GM12801 (cell line): Measurements from ENCODE around the gene KRTAP4-5.
"Not testable (repeated sequence)": the region's sequence is repeated elsewhere in the genome, so short reads cannot be mapped to it uniquely, and the experiment has no call there.

ENCODE experiments used
- CTCF ChIP-seq: IDR thresholded peaks from one replicate; pipeline ENCODE4 v1.5.1; 2011; ENCODE audit warnings: control low read depth; ENCODE audit not compliant: insufficient read length; ENCODE audit errors: extremely low read depth

KRTAP4-5 gene

DNA sequence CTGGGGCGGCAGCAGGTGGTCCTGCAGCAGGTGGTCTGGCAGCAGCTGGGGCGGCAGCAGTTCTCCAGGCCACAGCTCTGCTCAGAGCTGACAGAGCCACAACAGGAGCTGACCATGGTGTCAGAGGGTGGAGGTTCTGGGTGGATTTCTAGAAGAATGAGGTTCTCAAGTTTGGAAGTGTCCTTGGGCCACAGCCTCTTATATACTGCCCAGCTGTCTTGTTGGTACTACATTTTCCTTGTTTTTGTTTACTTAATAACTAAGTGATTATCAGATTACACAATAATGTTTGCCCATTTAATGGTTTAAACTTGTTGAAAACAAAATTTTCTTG lies at the start of gene KRTAP4-5:
Gene KRTAP4-5, minus strand, starts transcription at position 174 of the 334 bp plus-strand sequence. Its CDS starts 58 bp downstream, at position 116.
- TF ChIP-seq CTCF = no peak

DNA sequence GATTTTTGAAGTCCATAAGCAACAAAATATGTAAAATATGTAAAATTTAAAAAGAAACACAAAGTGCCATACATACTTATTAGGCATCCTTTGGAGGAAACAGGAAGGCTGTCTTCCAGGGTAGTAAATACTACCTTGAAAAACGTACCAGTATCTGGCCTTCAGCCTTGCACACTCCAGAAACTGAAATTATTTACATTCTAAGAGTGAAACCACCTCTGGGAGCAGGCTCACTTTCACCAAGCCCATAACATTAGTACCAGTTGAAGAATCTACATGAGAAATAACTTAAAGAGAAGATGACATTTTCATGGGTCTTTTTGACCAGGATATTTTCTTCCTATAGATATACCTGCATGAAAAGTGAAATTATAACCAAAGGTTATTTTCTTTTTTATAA lies 46.4 kb upstream of the KRTAP4-5 start:
- no peak for TF ChIP-seq CTCF

GRCh38 chr17:41190328-41190727 lies 40.7 kb upstream of the KRTAP4-5 start:
- TF ChIP-seq CTCF = no peak

DNA sequence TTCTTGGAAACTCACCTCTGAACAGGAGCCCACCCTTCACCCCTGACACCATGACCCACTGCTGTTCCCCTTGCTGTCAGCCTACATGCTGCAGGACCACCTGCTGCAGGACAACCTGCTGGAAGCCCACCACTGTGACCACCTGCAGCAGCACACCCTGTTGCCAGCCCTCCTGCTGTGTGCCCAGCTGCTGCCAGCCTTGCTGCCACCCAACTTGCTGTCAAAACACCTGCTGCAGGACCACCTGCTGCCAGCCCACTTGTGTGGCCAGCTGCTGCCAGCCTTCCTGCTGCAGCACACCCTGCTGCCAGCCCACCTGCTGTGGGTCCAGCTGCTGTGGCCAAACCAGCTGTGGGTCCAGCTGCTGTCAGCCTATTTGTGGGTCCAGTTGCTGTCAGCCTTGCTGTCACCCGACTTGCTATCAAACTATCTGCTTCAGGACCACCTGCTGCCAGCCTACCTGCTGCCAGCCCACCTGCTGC lies 40.3 kb upstream of the KRTAP4-5 start, which contains the start of gene KRTAP9-1:
Gene KRTAP9-1, plus strand, starts transcription at position 51 of the 482 bp plus-strand sequence. Its CDS starts 0 bp downstream, at position 51.
- TF ChIP-seq CTCF = not testable (repeated sequence)

- no peak for TF ChIP-seq CTCF
These were observed 37.2 kb upstream of the KRTAP4-5 start for GRCh38 chr17:41186872-41187271.

- TF ChIP-seq CTCF = no peak
These were observed 35.4 kb upstream of the KRTAP4-5 start for GRCh38 chr17:41185001-41185400.

DNA sequence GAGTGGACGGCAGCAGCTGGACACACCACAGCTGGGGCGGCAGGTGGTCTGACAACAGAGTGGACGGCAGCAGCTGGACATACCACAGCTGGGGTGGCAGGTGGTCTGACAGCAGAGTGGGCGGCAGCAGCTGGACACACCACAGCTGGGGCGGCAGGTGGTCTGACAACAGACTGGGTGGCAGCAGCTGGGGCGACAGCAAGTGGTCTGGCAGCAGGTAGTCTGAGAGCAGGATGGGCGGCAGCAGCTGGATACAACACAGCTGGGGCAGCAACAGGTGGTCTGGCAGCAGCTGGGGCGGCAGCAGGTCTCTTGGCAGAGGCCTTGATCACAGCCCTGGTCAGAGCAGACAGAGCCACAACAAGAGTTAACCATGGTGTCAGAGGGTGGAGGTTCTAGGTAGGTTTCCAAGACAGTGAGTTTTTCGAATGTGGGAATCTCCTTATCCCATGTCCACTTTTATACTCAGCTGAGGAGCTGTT lies 34.9 kb upstream of the KRTAP4-5 start, which contains the start of gene KRTAP4-1:
Gene KRTAP4-1, minus strand, starts transcription at position 432 of the 482 bp plus-strand sequence. Its CDS starts 57 bp downstream, at position 375.
- TF ChIP-seq CTCF = no peak
